CD4-positive, alpha-beta T cell (primary cell): Measurements from ENCODE around the gene LMO2. TPM values are rescaled to one million over a fixed set of nuclear protein-coding genes. Genes with fewer than 3 reads are reported as not detected.
"Not testable (repeated sequence)": the region's sequence is repeated elsewhere in the genome, so short reads cannot be mapped to it uniquely, and the experiment has no call there.

ENCODE experiments used
- ATAC-seq: fragments of 200-7000 bp; cut with Tn5 transposase; one replicate; pipeline ENCODE4 v1.10.0; 2022; ENCODE audit warnings: mild to moderate bottlenecking; ENCODE audit not compliant: poor library complexity
- CTCF ChIA-PET: fragments of 350-600 bp; sonication (Branson Sonifier 250); formaldehyde crosslinking; loops from one replicate; lab custom pipeline; 2021; ENCODE audit warnings: antibody characterized with exemption, inconsistent platforms; lab: Charles Lee
- POLR2A ChIA-PET: fragments of 350-600 bp; sonication (Branson Sonifier 250); formaldehyde crosslinking; loops from one replicate; lab custom pipeline; 2021; ENCODE audit warnings: antibody characterized with exemption, inconsistent platforms; lab: Charles Lee
- DNase-seq, 14 experiments: peaks; one replicate each; pipeline ENCODE4 v3.0.0-alpha.2; 2013 to 2020; ENCODE audit warnings: mixed read lengths in 2 of 14
- H3K27ac ChIP-seq, 2 donors: one replicate each; pipeline versions ENCODE4 v1.5.1 to v1.7.0; 2013; ENCODE audit warnings: low read length in 2 of 2, low read depth in 1 of 2, mild to moderate bottlenecking in 1 of 2
- H3K27me3 ChIP-seq, 2 experiments: 1 replicate in 1 of 2; 2 replicates in 1 of 2; pipeline versions ENCODE4 v1.6.1 to v1.7.0; 2013; ENCODE audit warnings: low read length in 2 of 2, control low read depth in 1 of 2, mild to moderate bottlenecking in 1 of 2, moderate library complexity in 1 of 2; ENCODE audit not compliant: insufficient read depth in 2 of 2, control insufficient read depth in 1 of 2
- H3K36me3 ChIP-seq: one replicate; pipeline ENCODE4 v1.6.1; 2013; ENCODE audit warnings: low read length, control low read depth; ENCODE audit not compliant: insufficient read depth
- H3K4me1 ChIP-seq: one replicate; pipeline ENCODE4 v1.6.1; 2013; ENCODE audit warnings: low read length, control low read depth; ENCODE audit not compliant: insufficient read depth
- H3K4me3 ChIP-seq: one replicate; pipeline ENCODE4 v1.5.1; 2013; ENCODE audit warnings: mild to moderate bottlenecking, low read length, moderate library complexity
- H3K9me3 ChIP-seq, 2 experiments: 1 replicate in 1 of 2; 2 replicates in 1 of 2; pipeline versions ENCODE4 v1.6.1 to v1.7.0; 2013; ENCODE audit warnings: low read length in 2 of 2, mild to moderate bottlenecking in 2 of 2, control low read depth in 1 of 2, moderate library complexity in 1 of 2; ENCODE audit not compliant: control insufficient read depth in 1 of 2, insufficient read depth in 1 of 2
- H3K27ac Mint-ChIP-seq: one replicate; pipeline ENCODE4 v1.8.0; 2020; ENCODE audit warnings: mixed read lengths
- H3K27me3 Mint-ChIP-seq: one replicate; pipeline ENCODE4 v1.8.0; 2021; ENCODE audit warnings: mixed read lengths
- H3K36me3 Mint-ChIP-seq: one replicate; pipeline ENCODE4 v1.8.0; 2021; ENCODE audit warnings: low read depth, mixed read lengths
- H3K4me1 Mint-ChIP-seq: one replicate; pipeline ENCODE4 v1.8.0; 2021; ENCODE audit warnings: low read depth, mixed read lengths
- H3K4me3 Mint-ChIP-seq: one replicate; pipeline ENCODE4 v1.8.0; 2020; ENCODE audit warnings: mild to moderate bottlenecking, mixed read lengths
- H3K9me3 Mint-ChIP-seq: one replicate; pipeline ENCODE4 v1.8.0; 2020; ENCODE audit warnings: mixed read lengths
- CTCF ChIP-seq: fragments of 200-600 bp; IDR thresholded peaks from one replicate; pipeline ENCODE4 v1.8.0; 2022; ENCODE audit warnings: antibody characterized with exemption, mild to moderate bottlenecking
- intact Hi-C, 2 experiments: fragments of 100-400 bp; cut with DNase I in 1 of 2; cut with micrococcal nuclease in 1 of 2; formaldehyde crosslinking; loops; one replicate each; pipeline versions ENCODE4 v1.15.1 to v1.9.0; 2023 to 2025; cut with DNase I, micrococcal nuclease
- total RNA-seq, 174 experiments: library from RNA in 2 of 174; stranded (reverse) in 2 of 174; gene quantifications; one replicate each; pipeline ENCODE4 v1.2.3 and lab custom pipeline; 2021 to 2026

LMO2 gene
- total RNA-seq, 2 experiments from 2014 or later, result 0.61 to 0.80 TPM

- H3K36me3 Mint-ChIP-seq, result no peaks in the 10 kb centered on the region
- Histone ChIP-seq H3K4me1 (peaks cover 11% of the 10 kb centered on the region), H3K27me3 (peaks cover 35 to 60% of the 10 kb centered on the region in 2 experiments), H3K27ac (no peak overlapping the region), H3K9me3 (peaks cover 0 to 3% of the 10 kb centered on the region in 2 experiments), H3K36me3 (no peaks in the 10 kb centered on the region), H3K4me3 (peak overlapping the region; percentile 28)
- no peak overlapping the region for H3K4me3 Mint-ChIP-seq
- intact Hi-C loops, result loop anchor here (1.0 to 5.0 kb wide), 5 partner anchors 21 to 468 kb away; no protein-coding TSS in a partner anchor
- H3K9me3 Mint-ChIP-seq, result no peaks in the 10 kb centered on the region
- peak in 2 of 14 experiments; percentile 7 to 13 for DNase-seq
- CTCF ChIA-PET, result interaction anchor here (0.6 to 0.7 kb wide), 2 partner anchors 74 to 1014 kb away, joined by 3 read pairs; no protein-coding TSS in a partner anchor
- peak; percentile 29 for ATAC-seq
- TF ChIP-seq CTCF, result no peak
- POLR2A ChIA-PET, result no interaction called here
- H3K27ac Mint-ChIP-seq, result no peak overlapping the region
- peaks cover 65% of the 10 kb centered on the region for H3K27me3 Mint-ChIP-seq
- peaks cover 7% of the 10 kb centered on the region for H3K4me1 Mint-ChIP-seq
Observed at GRCh38 chr11:33828604-33829429, 63.1 kb downstream of the LMO2 start.

DNA sequence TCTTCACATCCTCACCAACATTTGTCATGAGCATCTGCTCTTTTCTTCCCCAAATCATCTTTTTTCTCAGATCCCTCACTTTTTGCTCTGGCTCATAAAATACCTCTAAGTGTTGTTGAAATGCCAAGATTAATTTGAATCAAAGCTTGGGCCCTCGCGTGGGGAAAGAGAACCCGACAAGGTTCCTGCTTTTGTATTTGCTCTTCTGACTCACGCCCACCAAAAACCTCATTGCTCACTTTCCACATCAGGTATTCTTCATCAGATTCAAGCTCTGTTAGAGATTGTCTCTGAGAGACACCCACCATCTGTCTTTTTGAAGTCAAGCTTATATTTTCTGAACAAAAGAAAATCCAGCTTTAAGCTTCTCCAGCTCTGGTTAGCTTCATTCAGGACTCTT is 64.7 kb downstream of the LMO2 start:
- DNase-seq (no peak), ATAC-seq (no peak)
- intact Hi-C loops, result loop anchor here in 1 of 2 experiments (5.0 kb wide), 1 partner anchor 285 kb away; no protein-coding TSS in a partner anchor
- ChIA-PET POLR2A (no interaction called here), CTCF (no interaction called here)
- peaks cover 11% of the 10 kb centered on the region for H3K4me1 ChIP-seq
- Mint-ChIP-seq H3K27ac (no peak overlapping the region), H3K27me3 (peaks cover 53% of the 10 kb centered on the region), H3K4me1 (peaks cover 7% of the 10 kb centered on the region), H3K4me3 (no peak overlapping the region), H3K36me3 (no peaks in the 10 kb centered on the region), H3K9me3 (no peaks in the 10 kb centered on the region)
- no peak overlapping the region for H3K4me3 ChIP-seq
- H3K27me3 ChIP-seq, result peaks cover 38 to 63% of the 10 kb centered on the region in 2 experiments
- peaks cover 0 to 3% of the 10 kb centered on the region in 2 experiments for H3K9me3 ChIP-seq
- no peaks in the 10 kb centered on the region for H3K36me3 ChIP-seq
- no peak overlapping the region for H3K27ac ChIP-seq
- no peak for TF ChIP-seq CTCF

- Histone ChIP-seq H3K4me1 (peaks cover 11% of the 10 kb centered on the region), H3K27me3 (peaks cover 38 to 63% of the 10 kb centered on the region in 2 experiments)
- POLR2A ChIA-PET, result interaction anchor here (0.6 kb wide), 1 partner anchor 364 kb away, joined by 3 read pairs; no protein-coding TSS in a partner anchor
Observed at GRCh38 chr11:33825854-33826560, 65.9 kb downstream of the LMO2 start.

DNA sequence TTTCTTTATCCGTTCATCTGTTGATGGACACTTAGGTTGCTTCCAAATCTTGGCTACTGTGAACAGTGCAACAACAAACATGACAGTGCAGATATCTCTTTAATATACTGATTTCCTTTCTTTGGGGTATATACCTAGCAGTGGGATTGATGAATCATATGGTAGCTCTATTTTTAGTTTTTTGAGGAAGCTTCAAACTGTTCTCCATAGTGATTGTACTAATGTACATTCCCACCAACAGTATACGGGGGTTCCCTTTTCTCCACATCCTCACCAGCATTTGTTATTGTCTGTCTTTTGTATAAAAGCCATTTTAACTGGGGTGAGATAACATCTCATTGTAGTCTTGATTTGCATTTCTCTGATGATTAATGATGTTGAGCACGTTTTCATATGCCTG is 68.9 kb downstream of the LMO2 start:
- H3K36me3 ChIP-seq, H3K9me3 ChIP-seq, ATAC-seq, POLR2A ChIA-PET, H3K27ac Mint-ChIP-seq, H3K9me3 Mint-ChIP-seq, H3K4me3 Mint-ChIP-seq, H3K4me1 ChIP-seq, H3K36me3 Mint-ChIP-seq, intact Hi-C loops, CTCF ChIA-PET, DNase-seq, H3K4me1 Mint-ChIP-seq, H3K27ac ChIP-seq, H3K4me3 ChIP-seq: not testable (repeated sequence)
- H3K27me3 ChIP-seq, result peaks cover 18 to 39% of the 10 kb centered on the region in 2 experiments
- peaks cover 24% of the 10 kb centered on the region for H3K27me3 Mint-ChIP-seq

More at GRCh38 chr11:33825854-33826560, 65.9 kb downstream of the LMO2 start:
- Mint-ChIP-seq H3K36me3 (no peaks in the 10 kb centered on the region), H3K27me3 (peaks cover 47% of the 10 kb centered on the region), H3K4me3 (no peak overlapping the region), H3K4me1 (peaks cover 7% of the 10 kb centered on the region), H3K9me3 (no peaks in the 10 kb centered on the region), H3K27ac (no peak overlapping the region)
- CTCF ChIA-PET, result no interaction called here
- no peak overlapping the region for H3K27ac ChIP-seq
- ATAC-seq, result no peak
- H3K4me3 ChIP-seq, result no peak overlapping the region
- no peak for TF ChIP-seq CTCF
- intact Hi-C loops, result loop anchor here in 1 of 2 experiments (5.0 kb wide), 1 partner anchor 284 kb away; no protein-coding TSS in a partner anchor
- no peaks in the 10 kb centered on the region for H3K36me3 ChIP-seq
- H3K9me3 ChIP-seq, result peaks cover 0 to 3% of the 10 kb centered on the region in 2 experiments
- DNase-seq, result no peak
